Measurements from ENCODE around the gene AUNIP. TPM values are rescaled to one million over a fixed set of nuclear protein-coding genes. Genes with fewer than 3 reads are reported as not detected.

AUNIP gene
- total and polyA plus RNA-seq, 2 experiments from 2014 or later = 20.9 to 21.9 TPM

GRCh38 chr1:25867210-25867991 is 8.1 kb upstream of the AUNIP start:
- peak overlapping the region; percentile 3 for H3K27ac Mint-ChIP-seq
- H3K9me2 ChIP-seq (ENCODE audit: insufficient read depth) = no peaks in the 10 kb centered on the region
- no peaks in the 10 kb centered on the region for H3K79me2 ChIP-seq (replicated peaks; ENCODE audit: insufficient read depth)

More at GRCh38 chr1:25867210-25867991, 8.1 kb upstream of the AUNIP start:
- peak; percentile 78 for ATAC-seq
- Mint-ChIP-seq H3K4me3 (no peak overlapping the region), H3K36me3 (ENCODE audit: low read depth) (peaks cover 2% of the 10 kb centered on the region; the same call in 1 of the 3 replicates), H3K9me3 (no peaks in the 10 kb centered on the region), H3K27me3 (ENCODE audit: insufficient read depth, low read depth, poor library complexity) (no peaks in the 10 kb centered on the region), H3K4me1 (peaks cover 22% of the 10 kb centered on the region)
- TF ChIP-seq JUNB (IDR thresholded peaks at IDR 0.05; ENCODE audit: unreplicated experiment) (no peak), NANOG (IDR thresholded peaks at IDR 0.05; ENCODE audit: borderline replicate concordance) (no peak), CTCF (conservative IDR thresholded peaks at IDR 0.05; ENCODE audit: low read depth in 2 of 2) (no peak), ZNF462 (CRISPR knock-in tag; IDR thresholded peaks at IDR 0.05) (no peak), REST (IDR thresholded peaks at IDR 0.05; ENCODE audit: unreplicated experiment) (no peak), STAT1 (IDR thresholded peaks at IDR 0.05; ENCODE audit: unreplicated experiment) (no peak), CREB1 (CRISPR knock-in tag; IDR thresholded peaks at IDR 0.05; ENCODE audit: low read depth) (no peak), POLR2AphosphoS5 (IDR thresholded peaks at IDR 0.05; ENCODE audit: low read depth) (no peak), ZNF114 (CRISPR knock-in tag; IDR thresholded peaks at IDR 0.05) (no peak), ETS1 (IDR thresholded peaks at IDR 0.05) (no peak), EZH2 (IDR thresholded peaks at IDR 0.05; ENCODE audit: low read depth, unreplicated experiment) (no peak), ZNF331 (CRISPR knock-in tag; IDR thresholded peaks at IDR 0.05; ENCODE audit: low read depth) (no peak), EZH2phosphoT487 (IDR thresholded peaks at IDR 0.05; ENCODE audit: unreplicated experiment) (no peak)
- H2AFZ ChIP-seq = no peak overlapping the region
- H3F3A ChIP-seq (replicated peaks; ENCODE audit: low read depth) = no peaks in the 10 kb centered on the region
- H3K4me3 ChIP-seq = no peak overlapping the region
- H3K4me2 ChIP-seq = peak overlapping the region; percentile 57; the same call in 1 of the 2 replicates
- peak; percentile 69 for DNase-seq (ENCODE audit: low spot score)
- no peak overlapping the region for H3K27ac ChIP-seq (ENCODE audit: low read depth)
- H4K20me1 ChIP-seq (replicated peaks; ENCODE audit: insufficient read depth) = no peaks in the 10 kb centered on the region
- H3K27me3 ChIP-seq (ENCODE audit: insufficient read depth) = no peaks in the 10 kb centered on the region
- peaks cover 26% of the 10 kb centered on the region for H3K4me1 ChIP-seq (ENCODE audit: insufficient read depth)
- no peaks in the 10 kb centered on the region for H3K36me3 ChIP-seq (ENCODE audit: insufficient read depth)

Measured in GM23338 (cell line).